ENCODE data around the gene IDH3G.

DNA sequence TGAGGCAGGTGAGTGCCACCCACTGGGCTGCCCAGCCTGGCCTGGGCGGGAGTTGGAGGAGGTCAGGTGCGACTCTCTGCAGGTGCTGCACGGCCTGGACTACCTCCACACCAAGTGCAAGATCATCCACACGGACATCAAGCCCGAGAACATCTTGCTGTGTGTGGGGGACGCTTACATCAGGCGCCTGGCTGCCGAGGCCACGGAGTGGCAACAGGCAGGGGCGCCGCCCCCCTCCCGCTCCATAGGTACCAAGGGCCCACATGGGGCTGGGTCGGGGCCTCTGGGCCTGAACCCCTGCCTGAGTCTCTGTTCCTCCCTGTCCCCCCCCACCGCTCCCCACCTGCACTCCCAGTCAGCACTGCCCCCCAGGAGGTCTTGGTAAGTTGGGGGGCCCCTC is 11.3 kb downstream of the IDH3G start:
- no peak for TF ChIP-seq EZH2 (IDR thresholded peaks at IDR 0.05)
- TF ChIP-seq, protein P1, sequence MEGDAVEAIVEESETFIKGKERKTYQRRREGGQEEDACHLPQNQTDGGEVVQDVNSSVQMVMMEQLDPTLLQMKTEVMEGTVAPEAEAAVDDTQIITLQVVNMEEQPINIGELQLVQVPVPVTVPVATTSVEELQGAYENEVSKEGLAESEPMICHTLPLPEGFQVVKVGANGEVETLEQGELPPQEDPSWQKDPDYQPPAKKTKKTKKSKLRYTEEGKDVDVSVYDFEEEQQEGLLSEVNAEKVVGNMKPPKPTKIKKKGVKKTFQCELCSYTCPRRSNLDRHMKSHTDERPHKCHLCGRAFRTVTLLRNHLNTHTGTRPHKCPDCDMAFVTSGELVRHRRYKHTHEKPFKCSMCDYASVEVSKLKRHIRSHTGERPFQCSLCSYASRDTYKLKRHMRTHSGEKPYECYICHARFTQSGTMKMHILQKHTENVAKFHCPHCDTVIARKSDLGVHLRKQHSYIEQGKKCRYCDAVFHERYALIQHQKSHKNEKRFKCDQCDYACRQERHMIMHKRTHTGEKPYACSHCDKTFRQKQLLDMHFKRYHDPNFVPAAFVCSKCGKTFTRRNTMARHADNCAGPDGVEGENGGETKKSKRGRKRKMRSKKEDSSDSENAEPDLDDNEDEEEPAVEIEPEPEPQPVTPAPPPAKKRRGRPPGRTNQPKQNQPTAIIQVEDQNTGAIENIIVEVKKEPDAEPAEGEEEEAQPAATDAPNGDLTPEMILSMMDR (IDR thresholded peaks at IDR 0.05), result no peak

Data from neural progenitor cell (in vitro differentiated cells).